Body of pancreas (tissue), 4 donors: ENCODE results near the gene ALS2CL.

ENCODE experiments used
- CTCF ChIP-seq, 7 experiments: fragments of 450-650 bp in 4 of 7; fragments of 200-600 bp in 3 of 7; sonication (generic) in 3 of 7; IDR thresholded peaks; one replicate each; pipeline ENCODE4 v1.5.1; 2016 to 2019; ENCODE audit warnings: antibody characterized with exemption in 7 of 7
- POLR2A ChIP-seq, 3 donors: fragments of 450-650 bp; IDR thresholded peaks; one replicate each; pipeline ENCODE4 v1.6.1; 2016; ENCODE audit warnings: antibody characterized with exemption in 3 of 3, mild to moderate bottlenecking in 2 of 3

GRCh38 chr3:46670891-46671427 lies 22.5 kb downstream of the ALS2CL start:
- TF ChIP-seq CTCF (IDR thresholded peaks at IDR 0.05) (no peak), POLR2A (IDR thresholded peaks at IDR 0.05) (no peak)
